ENCODE measurements around the gene PNPO. TPM values are rescaled to one million over a fixed set of nuclear protein-coding genes. Genes with fewer than 3 reads are reported as not detected.

The PNPO gene
- total RNA-seq, 3 donors from 2014 or later, result 22.8 to 32.0 (median 24.8) TPM

DNA sequence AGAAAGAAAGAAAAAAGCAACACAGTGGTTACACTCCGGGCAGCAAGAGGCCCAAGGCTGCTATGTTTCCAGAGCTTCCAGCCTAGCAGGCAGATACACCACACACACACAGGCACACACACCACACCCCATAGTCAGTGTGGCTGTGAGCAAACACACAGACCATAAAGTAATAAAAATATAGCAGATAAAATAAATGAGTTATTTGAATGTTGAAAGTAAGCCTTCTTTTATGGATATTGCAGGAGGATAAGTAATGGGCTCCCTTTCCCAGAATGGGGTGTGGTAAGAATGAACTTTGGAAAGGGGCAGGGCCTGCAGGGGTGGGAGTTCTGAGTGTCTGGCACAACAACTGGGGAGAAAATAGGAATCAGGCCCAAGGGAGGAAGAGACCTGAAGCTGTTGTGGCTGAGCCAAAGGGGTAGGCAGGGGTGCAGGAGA lies 24.7 kb downstream of the PNPO start:
- intact Hi-C loops (cut with DNase I, micrococcal nuclease), result loop anchor here in 1 of 2 donors (10.0 kb wide), 1 partner anchor 121 kb away; the partner anchor contains the start of gene SCRN2
- no peak overlapping the region for H3K4me3 ChIP-seq
- H3K9me3 ChIP-seq, result no peaks in the 10 kb centered on the region
- peaks cover 3% of the 10 kb centered on the region for H3K36me3 ChIP-seq (ENCODE audit: low read depth)
- TF ChIP-seq, protein P1, sequence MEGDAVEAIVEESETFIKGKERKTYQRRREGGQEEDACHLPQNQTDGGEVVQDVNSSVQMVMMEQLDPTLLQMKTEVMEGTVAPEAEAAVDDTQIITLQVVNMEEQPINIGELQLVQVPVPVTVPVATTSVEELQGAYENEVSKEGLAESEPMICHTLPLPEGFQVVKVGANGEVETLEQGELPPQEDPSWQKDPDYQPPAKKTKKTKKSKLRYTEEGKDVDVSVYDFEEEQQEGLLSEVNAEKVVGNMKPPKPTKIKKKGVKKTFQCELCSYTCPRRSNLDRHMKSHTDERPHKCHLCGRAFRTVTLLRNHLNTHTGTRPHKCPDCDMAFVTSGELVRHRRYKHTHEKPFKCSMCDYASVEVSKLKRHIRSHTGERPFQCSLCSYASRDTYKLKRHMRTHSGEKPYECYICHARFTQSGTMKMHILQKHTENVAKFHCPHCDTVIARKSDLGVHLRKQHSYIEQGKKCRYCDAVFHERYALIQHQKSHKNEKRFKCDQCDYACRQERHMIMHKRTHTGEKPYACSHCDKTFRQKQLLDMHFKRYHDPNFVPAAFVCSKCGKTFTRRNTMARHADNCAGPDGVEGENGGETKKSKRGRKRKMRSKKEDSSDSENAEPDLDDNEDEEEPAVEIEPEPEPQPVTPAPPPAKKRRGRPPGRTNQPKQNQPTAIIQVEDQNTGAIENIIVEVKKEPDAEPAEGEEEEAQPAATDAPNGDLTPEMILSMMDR (IDR thresholded peaks at IDR 0.05), result no peak
- peaks cover 54% of the 10 kb centered on the region for H3K4me1 ChIP-seq (ENCODE audit: low read depth)
- ATAC-seq (peak; percentile 70), DNase-seq (peak; percentile 71 to 87 (median 74))

DNA sequence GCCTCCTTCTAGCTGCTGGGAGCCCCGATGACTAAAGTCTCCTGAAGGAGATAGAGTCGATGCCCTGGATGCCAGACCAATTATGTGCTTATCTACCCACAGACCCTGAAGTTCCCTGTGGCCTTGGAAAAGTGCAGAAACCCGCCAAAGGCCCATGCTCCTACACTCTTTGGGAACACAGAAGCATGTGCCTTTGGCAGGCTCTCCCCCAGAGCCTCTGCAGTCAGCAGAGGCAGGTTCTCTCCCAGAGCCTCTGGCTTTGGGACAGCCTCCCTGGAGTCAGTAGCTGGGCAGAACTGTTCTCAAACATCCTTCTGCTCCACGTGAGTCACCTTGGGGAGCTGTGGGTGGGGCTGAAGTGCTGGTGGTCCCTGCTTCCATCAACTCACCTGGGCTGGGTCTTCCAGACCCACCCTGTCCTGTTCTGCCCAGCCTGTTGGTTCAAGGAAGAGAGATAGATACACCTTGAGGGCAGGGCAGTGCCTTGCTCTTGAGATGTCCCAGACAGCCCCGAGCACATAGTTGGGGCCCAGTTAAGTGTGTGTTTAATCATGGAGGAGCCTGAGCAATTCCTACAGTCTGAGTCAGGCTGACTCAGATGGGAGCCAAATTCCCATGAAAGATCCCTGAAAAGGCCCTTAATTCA lies 26.4 kb downstream of the PNPO start:
- no peak overlapping the region for H3K4me3 ChIP-seq
- no peaks in the 10 kb centered on the region for H3K9me3 ChIP-seq
- DNase-seq (peak in 2 of 3 donors; percentile 38 to 61), ATAC-seq (peak; percentile 2)
- intact Hi-C loops (cut with DNase I, micrococcal nuclease), result loop anchor here in 1 of 2 donors (10.0 kb wide), 1 partner anchor 123 kb away; the partner anchor contains the start of gene SCRN2
- peaks cover 3% of the 10 kb centered on the region for H3K36me3 ChIP-seq (ENCODE audit: low read depth)
- TF ChIP-seq, protein P1 (IDR thresholded peaks at IDR 0.05), result no peak
- peaks cover 56% of the 10 kb centered on the region for H3K4me1 ChIP-seq (ENCODE audit: low read depth)

DNA sequence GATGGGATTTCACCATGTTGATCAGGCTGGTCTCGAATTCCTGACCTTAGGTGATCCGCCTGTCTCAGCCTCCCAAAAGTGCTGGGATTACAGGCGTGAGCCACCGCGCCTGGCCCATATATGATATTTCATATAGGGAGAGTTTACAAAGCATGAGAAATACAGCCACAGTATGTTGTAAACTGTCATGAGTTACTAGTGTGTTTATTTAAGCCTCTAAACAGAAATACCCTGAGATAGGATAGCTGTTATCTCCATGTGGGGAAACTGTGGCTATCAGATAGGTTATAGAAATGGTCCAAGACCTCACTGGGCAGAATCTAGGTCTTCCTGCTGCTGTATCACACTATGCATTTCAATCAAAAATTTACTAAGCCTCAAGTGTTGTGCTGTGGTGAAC lies 27.5 kb downstream of the PNPO start:
- Histone ChIP-seq H3K9me3 (no peaks in the 10 kb centered on the region), H3K4me3 (no peak overlapping the region), H3K36me3 (ENCODE audit: low read depth) (peaks cover 3% of the 10 kb centered on the region), H3K4me1 (ENCODE audit: low read depth) (peaks cover 51% of the 10 kb centered on the region)
- ATAC-seq, result no peak
- TF ChIP-seq, protein P1 (IDR thresholded peaks at IDR 0.05), result no peak
- intact Hi-C loops (cut with DNase I, micrococcal nuclease), result loop anchor here in 1 of 2 donors (10.0 kb wide), 1 partner anchor 124 kb away; the partner anchor contains the start of gene SCRN2
- DNase-seq, result no peak

DNA sequence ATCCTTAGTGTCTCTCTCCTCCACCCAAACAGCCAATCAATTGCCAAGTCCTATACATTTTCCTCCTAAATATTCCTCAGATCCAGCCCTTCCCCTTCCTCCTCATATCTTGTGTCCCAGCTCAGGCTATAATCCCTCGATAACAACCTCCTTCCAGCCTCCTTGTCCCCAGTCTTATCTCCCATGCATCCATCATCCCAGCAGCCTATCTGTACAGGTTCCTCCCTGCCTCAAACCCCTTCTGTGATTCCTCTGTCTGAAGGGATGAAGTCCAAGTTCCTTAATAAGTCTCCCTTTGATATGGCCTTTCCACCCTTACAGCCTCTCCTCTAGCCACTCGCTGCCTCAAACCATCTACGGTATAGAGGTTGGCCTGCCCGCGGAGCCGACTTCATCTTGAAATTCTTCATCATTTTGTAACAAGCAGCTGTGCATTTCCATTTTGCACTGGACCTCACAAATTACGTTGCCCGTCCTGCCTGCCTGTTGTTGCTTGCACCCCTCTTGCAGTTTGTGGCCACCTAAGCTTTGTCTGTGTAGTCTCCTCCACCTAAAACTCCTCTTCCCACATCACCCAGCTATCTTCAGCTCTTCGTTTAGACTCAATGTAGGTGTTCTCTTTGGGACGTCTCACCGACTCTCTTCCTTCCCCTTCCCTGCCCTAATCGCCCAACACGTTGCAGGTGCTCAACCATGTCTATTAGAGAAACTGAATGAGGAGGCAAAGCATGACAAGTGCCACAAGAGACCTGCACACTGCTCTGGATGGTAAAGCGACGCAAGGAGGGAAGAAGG lies 28.8 kb downstream of the PNPO start:
- H3K4me3 ChIP-seq, result no peak overlapping the region
- intact Hi-C loops (cut with DNase I, micrococcal nuclease), result loop anchor here in 1 of 2 donors (10.0 kb wide), 1 partner anchor 125 kb away; the partner anchor contains the start of gene SCRN2
- H3K36me3 ChIP-seq (ENCODE audit: low read depth), result peaks cover 3% of the 10 kb centered on the region
- TF ChIP-seq, protein P1 (IDR thresholded peaks at IDR 0.05), result no peak
- DNase-seq, result peak in 1 of 3 donors; percentile 34
- no peaks in the 10 kb centered on the region for H3K9me3 ChIP-seq
- ATAC-seq, result no peak
- peaks cover 42% of the 10 kb centered on the region for H3K4me1 ChIP-seq (ENCODE audit: low read depth)

DNA sequence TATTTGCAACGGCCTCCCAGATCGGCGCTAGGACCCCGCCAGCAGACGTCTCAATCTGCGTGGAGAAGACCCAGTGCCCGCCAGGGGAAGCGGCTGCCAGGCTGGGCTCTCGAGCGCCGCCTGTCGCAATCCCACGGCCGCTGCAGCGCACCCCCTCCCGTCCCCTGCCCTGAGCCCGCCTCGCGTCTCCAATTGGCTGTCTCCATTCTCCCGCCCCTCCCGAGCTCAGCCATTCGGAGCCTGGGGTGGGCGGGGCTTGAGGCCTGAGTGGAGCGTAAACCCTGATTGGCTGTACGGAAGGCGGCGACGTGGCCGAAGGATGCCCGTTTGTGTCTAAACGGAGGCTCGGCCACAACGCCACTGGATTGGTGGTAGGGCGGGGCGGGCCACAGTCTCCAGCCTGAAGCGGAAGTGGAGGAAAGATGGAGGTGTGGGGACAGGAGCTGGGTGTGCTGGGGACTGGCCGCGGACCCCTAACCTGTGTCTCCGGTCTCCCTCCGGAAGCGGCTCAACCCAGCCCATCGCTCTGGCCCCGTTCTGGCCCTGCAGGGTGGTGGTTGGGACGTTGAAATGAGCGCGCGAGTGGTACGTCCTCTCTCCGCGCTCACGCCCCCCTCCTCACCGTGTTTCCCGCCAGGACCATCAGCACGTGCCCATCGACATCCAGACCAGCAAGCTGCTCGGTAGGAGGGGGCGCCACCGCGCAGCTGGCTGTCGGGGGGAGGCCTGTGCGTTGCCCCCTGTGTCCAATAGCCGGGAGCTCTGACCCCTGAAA lies 29.5 kb downstream of the PNPO start, which contains the start of gene CDK5RAP3:
Gene CDK5RAP3 (plus strand): TSS at position 389 of the 775 bp plus-strand sequence. CDS start 34 bp downstream, at position 423.
- peak; percentile 100 for DNase-seq
- ATAC-seq, result peak; percentile 89
- H3K36me3 ChIP-seq (ENCODE audit: low read depth), result peaks cover 3% of the 10 kb centered on the region
- peaks cover 34% of the 10 kb centered on the region for H3K4me1 ChIP-seq (ENCODE audit: low read depth)
- H3K4me3 ChIP-seq, result peak within 1 kb of the TSS; percentile 77
- intact Hi-C loops (cut with DNase I, micrococcal nuclease), result no loop called here
- H3K9me3 ChIP-seq, result no peaks in the 10 kb centered on the region
- TF ChIP-seq, protein P1 (IDR thresholded peaks at IDR 0.05), result peak; percentile 96
